H1 (cell line): ENCODE data around the gene GPR45. TPM values are rescaled to one million over a fixed set of nuclear protein-coding genes. Genes with fewer than 3 reads are reported as not detected.

Experiments
- ATF2 ChIP-seq: IDR thresholded peaks from 2 replicates; pipeline ENCODE4 v1.6.1; 2012; ENCODE audit warnings: low read length, inconsistent platforms
- GTF2F1 ChIP-seq: IDR thresholded peaks from 2 replicates; pipeline ENCODE4 v1.6.1; 2012; ENCODE audit warnings: low read depth, low read length, improper control_type of control experiment, borderline replicate concordance
- POLR2A ChIP-seq, 2 experiments: IDR thresholded peaks; 1 replicate in 1 of 2; 2 replicates in 1 of 2; pipeline ENCODE4 v1.6.1; 2011; ENCODE audit warnings: low read depth in 2 of 2, low read length in 2 of 2, mild to moderate bottlenecking in 2 of 2; ENCODE audit errors: control extremely low read depth in 1 of 2
- TEAD4 ChIP-seq: IDR thresholded peaks from 2 replicates; pipeline ENCODE4 v1.6.1; 2012; ENCODE audit warnings: low read depth, low read length, inconsistent platforms, mixed read lengths
- polyA plus RNA-seq, 7 experiments: library from polyadenylated mRNA; depleted of rRNA in 3 of 7; stranded (reverse) in 5 of 7; unstranded in 2 of 7; fragments of >200 nt in 5 of 7; fragments of 200-250 nt in 2 of 7; gene quantifications; 1 replicate in 5 of 7; 2 replicates in 1 of 7; 4 replicates in 1 of 7; pipeline versions ENCODE4 v1.2.1 to v1.2.3, GENCODE V29; 2011 to 2013; ENCODE audit warnings: missing spikeins in 2 of 7, mixed read lengths in 2 of 7
- total RNA-seq: library from RNA; stranded (reverse); fragmentation: NEBNext Ultra II Directional; extraction: Animal tissue kit (Norgen Biotek cat#: 25700); gene quantifications from 2 replicates; pipeline ENCODE4 v1.2.1, GENCODE V29; 2021
- TF ChIP-seq, protein P1 (sequence below): IDR thresholded peaks from 2 replicates; pipeline ENCODE4 v1.6.1; 2011; ENCODE audit warnings: low read length, improper control_type of control experiment

Gene GPR45
- total and polyA plus RNA-seq, 2 of the 8 experiments (the other 6 are each of a cell fraction or from before 2014, with no cell fraction given): 0.21 TPM; not detected in 1

DNA sequence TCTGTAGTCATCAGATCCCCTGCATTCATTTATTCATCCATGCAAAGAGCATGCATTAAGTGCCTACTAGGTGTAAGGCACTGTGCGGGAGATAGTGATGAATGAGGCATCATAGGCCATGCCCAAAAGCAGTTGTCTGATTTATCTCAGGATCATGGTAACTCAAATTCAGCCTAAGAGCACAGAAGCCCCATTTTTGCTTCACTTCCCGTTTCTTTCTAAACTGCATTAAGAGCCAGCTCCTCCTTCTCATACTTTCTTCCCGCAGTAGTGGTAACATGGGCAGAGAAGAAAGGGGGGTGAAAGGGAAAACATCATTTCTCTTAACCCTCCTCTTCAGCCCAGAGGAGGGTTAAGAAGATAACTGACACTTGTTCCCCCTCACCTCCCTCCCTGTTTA is 2.9 kb downstream of the GPR45 start (continued):
- no peak for TF ChIP-seq ATF2
- TF ChIP-seq TEAD4: no peak
- no peak for TF ChIP-seq GTF2F1
- no peak for TF ChIP-seq POLR2A (IDR thresholded peaks at IDR 0.05; ENCODE audit: control extremely low read depth in 1 of 2, low read depth in 2 of 2, low read length in 2 of 2)
- TF ChIP-seq, protein P1, sequence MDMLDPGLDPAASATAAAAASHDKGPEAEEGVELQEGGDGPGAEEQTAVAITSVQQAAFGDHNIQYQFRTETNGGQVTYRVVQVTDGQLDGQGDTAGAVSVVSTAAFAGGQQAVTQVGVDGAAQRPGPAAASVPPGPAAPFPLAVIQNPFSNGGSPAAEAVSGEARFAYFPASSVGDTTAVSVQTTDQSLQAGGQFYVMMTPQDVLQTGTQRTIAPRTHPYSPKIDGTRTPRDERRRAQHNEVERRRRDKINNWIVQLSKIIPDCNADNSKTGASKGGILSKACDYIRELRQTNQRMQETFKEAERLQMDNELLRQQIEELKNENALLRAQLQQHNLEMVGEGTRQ: no peak
